GM18951 (cell line): ENCODE data around the gene UBE2D1.
"Not testable (repeated sequence)": the region's sequence is repeated elsewhere in the genome, so short reads cannot be mapped to it uniquely, and the experiment has no call there.

Experiments
- POLR2A ChIP-seq: IDR thresholded peaks from 4 replicates; pipeline ENCODE4 v1.6.1; 2011; ENCODE audit warnings: mild to moderate bottlenecking; ENCODE audit not compliant: insufficient read length, insufficient read depth; ENCODE audit errors: extremely low read depth
- in situ Hi-C: fragments of 300-500 bp; cut with MboI; formaldehyde crosslinking; loops from one replicate; pipeline ENCODE4 v1.12.0; 2022; ENCODE audit warnings: low sequenced_read_pairs, mixed read lengths, inconsistent platforms; ENCODE audit not compliant: unreplicated experiment

The UBE2D1 gene

DNA sequence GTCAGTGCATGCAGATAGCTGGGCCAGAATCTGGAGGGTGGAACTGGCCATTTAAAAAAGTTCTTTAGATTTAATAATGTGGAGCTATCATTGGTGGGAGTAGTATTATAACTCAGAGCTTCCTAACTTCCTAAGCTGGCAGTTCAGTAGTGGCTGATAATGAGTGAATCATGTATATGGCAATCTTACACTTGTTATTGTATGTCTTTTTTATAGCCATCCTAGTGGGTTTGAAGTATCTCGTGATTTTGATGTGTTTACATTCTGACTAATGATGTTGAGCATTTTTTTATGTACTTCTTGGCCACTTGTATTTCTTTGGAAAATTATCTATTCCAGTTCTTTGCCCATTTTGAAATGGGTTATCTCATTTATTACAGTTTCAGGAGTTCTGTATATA, 65.8 kb downstream of the UBE2D1 start:
- in situ Hi-C loops: no loop called here
- no peak for TF ChIP-seq POLR2A

- TF ChIP-seq POLR2A: no peak
- in situ Hi-C loops: no loop called here
Measured at GRCh38 chr10:58404001-58404400, 69.2 kb downstream of the UBE2D1 start.

DNA sequence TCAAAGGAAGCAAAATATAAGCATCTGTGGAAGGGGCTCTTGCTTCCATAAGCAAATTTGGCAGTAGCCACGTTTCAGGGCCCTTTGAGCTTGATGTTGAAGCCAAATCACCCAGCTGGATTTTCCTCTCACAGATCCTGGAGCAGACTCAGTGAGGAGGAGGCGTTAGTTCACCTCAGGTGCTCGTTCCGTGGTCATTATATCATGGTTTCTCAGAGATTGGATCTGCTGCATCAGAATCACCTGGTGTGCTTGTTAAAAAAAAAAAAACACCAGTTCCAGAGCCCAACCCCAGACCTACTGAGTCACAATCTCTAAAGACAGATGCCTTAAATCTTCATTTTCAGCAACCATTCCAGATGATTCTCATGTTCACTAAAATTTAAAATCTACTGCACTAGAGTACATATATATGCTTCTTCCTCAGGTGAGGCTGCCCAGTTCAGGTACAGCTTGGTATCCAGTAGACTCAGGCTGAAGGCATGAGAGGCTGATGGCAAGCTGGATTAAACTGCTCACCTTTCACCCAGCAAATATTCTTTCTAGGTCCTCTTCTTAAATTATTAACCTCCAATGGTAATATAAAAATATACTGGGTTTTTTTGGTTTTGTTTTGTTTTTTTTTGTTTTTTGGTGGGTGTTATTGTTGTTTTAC, 75.3 kb downstream of the UBE2D1 start:
- no peak for TF ChIP-seq POLR2A
- in situ Hi-C loops: no loop called here

DNA sequence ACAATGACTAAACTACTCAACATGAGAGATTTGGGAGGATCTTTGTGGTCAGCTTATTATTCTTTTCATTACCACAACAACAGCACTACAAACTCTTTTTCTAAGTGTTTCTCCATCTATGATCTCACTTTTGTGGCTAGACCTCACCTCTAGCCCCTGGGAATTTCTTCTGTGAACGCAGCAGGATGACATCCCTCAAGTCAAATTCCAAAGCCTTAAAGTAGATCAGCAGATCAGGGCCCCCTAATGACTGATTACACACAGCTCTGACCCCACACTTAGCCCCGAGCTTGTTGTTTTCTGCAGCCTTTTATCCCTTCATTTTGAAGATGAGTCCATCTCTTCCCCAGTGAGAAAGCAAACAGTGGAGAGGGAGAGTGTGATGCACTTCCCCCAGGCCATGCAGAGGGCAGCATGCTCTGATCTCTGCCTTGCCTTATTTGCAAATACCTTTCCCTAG, 77.7 kb downstream of the UBE2D1 start:
- in situ Hi-C loops: no loop called here
- no peak for TF ChIP-seq POLR2A

DNA sequence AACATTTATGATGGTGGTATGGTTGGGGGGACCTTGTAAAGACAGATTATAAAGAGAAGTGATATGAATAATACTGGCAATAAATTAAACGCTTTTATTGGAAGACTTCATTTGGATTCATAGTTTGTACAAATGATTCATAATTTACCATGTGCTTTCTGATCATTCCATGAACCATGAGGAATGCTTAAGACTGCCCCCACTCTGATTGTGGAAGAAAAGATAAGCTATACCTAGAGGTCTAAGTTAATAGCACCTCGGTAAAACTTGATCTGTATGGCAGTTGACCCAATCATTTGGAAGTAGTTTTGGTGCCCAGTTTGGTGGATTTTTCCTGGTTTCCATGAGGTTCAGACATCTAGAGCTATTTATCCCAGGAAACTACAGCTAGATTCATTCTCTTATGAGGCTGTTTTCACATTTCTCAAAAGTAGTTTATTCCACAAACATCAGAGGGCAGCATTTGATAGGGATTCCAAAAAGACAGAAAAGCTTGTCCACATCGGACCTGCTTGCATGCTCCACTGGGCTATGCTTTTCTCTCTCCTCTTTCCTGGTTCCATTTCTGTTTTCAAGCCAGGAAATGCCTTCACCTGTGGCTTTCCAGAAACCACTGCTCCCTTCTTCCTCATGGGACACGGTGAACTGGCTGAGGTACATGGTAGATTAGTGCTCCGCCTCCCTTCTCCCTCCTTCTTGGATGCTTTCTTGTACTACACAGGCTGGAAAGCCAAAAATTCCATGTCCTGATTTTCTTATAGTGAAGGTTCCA, 79.7 kb downstream of the UBE2D1 start:
- no peak for TF ChIP-seq POLR2A

DNA sequence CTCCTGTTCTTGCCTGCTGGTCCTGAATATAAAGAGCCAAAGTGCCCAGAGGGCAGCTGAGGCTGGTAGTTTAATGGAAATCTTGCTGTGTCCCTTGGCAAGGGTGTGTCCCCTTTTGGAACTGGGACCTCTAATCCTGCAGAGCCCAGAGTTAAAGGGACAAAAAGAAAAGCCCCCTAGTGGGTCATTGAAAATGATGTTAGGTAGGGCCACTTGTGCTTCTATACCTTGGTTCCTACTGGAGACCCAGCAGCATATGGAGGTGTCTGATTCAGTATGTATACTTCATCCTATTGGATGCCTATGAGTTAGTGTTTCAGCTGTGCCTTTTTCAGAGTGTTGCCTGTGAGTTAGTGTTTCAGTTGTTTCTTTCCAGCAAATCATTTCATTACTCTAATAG, 81.0 kb downstream of the UBE2D1 start:
- in situ Hi-C loops: no loop called here
- TF ChIP-seq POLR2A: no peak

More for the DNA sequence above, 79.7 kb downstream of the UBE2D1 start:
- in situ Hi-C loops: no loop called here

GRCh38 chr10:58417902-58418301, 83.1 kb downstream of the UBE2D1 start:
- in situ Hi-C loops: not testable (repeated sequence)
